Measurements from ENCODE around the gene KIF19. TPM values are rescaled to one million over a fixed set of nuclear protein-coding genes. Genes with fewer than 3 reads are reported as not detected.

The KIF19 gene
- polyA plus RNA-seq, 1 experiment = not detected

GRCh38 chr17:74288785-74289184, 37.2 kb upstream of the KIF19 start:
- Histone ChIP-seq H3K4me3 (ENCODE audit: low read depth, low read length) (no peak overlapping the region), H3K27me3 (ENCODE audit: control insufficient read depth, insufficient read depth, low read length) (no peaks in the 10 kb centered on the region), H3K27ac (ENCODE audit: low read depth, low read length) (no peak overlapping the region), H3K9me3 (ENCODE audit: control insufficient read depth, insufficient read depth, low read length) (no peaks in the 10 kb centered on the region)
- CTCF ChIA-PET = no interaction called here
- TF ChIP-seq, protein P1, sequence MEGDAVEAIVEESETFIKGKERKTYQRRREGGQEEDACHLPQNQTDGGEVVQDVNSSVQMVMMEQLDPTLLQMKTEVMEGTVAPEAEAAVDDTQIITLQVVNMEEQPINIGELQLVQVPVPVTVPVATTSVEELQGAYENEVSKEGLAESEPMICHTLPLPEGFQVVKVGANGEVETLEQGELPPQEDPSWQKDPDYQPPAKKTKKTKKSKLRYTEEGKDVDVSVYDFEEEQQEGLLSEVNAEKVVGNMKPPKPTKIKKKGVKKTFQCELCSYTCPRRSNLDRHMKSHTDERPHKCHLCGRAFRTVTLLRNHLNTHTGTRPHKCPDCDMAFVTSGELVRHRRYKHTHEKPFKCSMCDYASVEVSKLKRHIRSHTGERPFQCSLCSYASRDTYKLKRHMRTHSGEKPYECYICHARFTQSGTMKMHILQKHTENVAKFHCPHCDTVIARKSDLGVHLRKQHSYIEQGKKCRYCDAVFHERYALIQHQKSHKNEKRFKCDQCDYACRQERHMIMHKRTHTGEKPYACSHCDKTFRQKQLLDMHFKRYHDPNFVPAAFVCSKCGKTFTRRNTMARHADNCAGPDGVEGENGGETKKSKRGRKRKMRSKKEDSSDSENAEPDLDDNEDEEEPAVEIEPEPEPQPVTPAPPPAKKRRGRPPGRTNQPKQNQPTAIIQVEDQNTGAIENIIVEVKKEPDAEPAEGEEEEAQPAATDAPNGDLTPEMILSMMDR (IDR thresholded peaks at IDR 0.05; ENCODE audit: low read depth, low read length) = no peak
- DNase-seq (ENCODE audit: low read depth, low spot score) = no peak
- POLR2A ChIA-PET = no interaction called here

- H3K9me3 ChIP-seq (ENCODE audit: control insufficient read depth, insufficient read depth, low read length) = no peaks in the 10 kb centered on the region
- no peak overlapping the region for H3K4me3 ChIP-seq (ENCODE audit: low read depth, low read length)
- TF ChIP-seq, protein P1 (IDR thresholded peaks at IDR 0.05; ENCODE audit: low read depth, low read length) = no peak
- DNase-seq (ENCODE audit: low read depth, low spot score) = no peak
- H3K27ac ChIP-seq (ENCODE audit: low read depth, low read length) = no peak overlapping the region
- no peaks in the 10 kb centered on the region for H3K27me3 ChIP-seq (ENCODE audit: control insufficient read depth, insufficient read depth, low read length)
- ChIA-PET POLR2A (no interaction called here), CTCF (no interaction called here)
Measured at GRCh38 chr17:74289688-74290087, 36.3 kb upstream of the KIF19 start.

DNA sequence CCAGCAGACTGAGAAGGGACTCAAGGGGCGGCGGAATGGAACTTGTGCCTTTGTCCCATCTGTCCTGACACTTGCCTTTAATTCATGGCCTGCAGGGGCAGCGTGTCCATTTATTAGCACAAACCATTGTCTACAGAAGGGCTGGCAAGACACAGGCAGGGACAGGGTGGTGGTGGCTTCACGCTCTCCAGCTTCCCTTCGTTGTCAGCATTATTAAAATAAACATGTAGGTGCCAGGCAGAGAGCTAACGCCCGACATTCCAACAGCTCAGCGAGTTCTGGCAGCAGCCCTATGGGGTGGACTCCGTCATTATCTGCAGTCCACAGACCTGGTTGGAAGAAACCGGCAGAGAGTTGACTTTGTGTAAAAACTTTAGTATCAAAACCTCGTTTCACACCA, 35.7 kb upstream of the KIF19 start:
- DNase-seq (ENCODE audit: low read depth, low spot score) = no peak
- POLR2A ChIA-PET = no interaction called here
- TF ChIP-seq, protein P1 (IDR thresholded peaks at IDR 0.05; ENCODE audit: low read depth, low read length) = no peak
- H3K27me3 ChIP-seq (ENCODE audit: control insufficient read depth, insufficient read depth, low read length) = no peaks in the 10 kb centered on the region
- no peaks in the 10 kb centered on the region for H3K9me3 ChIP-seq (ENCODE audit: control insufficient read depth, insufficient read depth, low read length)
- no peak overlapping the region for H3K4me3 ChIP-seq (ENCODE audit: low read depth, low read length)
- CTCF ChIA-PET = no interaction called here
- H3K27ac ChIP-seq (ENCODE audit: low read depth, low read length) = no peak overlapping the region

DNA sequence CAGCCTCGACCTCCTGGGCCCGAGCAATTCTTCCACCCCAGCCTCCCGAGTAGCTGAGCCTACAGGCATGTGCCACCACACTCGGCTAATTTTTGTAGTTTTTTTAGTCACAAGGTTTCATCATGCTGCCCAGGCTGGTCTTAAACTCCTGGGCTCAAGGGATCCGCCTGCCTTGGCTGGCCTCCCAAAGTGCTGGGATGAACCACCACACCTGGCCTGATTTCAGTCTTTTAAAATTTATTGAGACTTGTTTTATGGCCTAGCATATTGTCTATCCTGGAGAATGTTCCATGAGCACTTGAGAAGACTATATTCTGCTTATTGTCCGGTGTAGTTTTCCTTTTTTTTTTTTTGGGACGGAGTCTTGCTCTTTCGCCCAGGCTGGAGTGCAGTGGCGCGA, 33.5 kb upstream of the KIF19 start:
- H3K27ac ChIP-seq (ENCODE audit: low read depth, low read length) = no peak overlapping the region
- H3K27me3 ChIP-seq (ENCODE audit: control insufficient read depth, insufficient read depth, low read length) = no peaks in the 10 kb centered on the region
- ChIA-PET CTCF (interaction anchor here (0.7 kb wide), 1 partner anchor 93 kb away, joined by 4 read pairs; no protein-coding TSS in a partner anchor), POLR2A (no interaction called here)
- no peaks in the 10 kb centered on the region for H3K9me3 ChIP-seq (ENCODE audit: control insufficient read depth, insufficient read depth, low read length)
- TF ChIP-seq, protein P1 (IDR thresholded peaks at IDR 0.05; ENCODE audit: low read depth, low read length) = no peak
- no peak for DNase-seq (ENCODE audit: low read depth, low spot score)
- H3K4me3 ChIP-seq (ENCODE audit: low read depth, low read length) = no peak overlapping the region

- no peak for DNase-seq (ENCODE audit: low read depth, low spot score)
- Histone ChIP-seq H3K9me3 (ENCODE audit: control insufficient read depth, insufficient read depth, low read length) (no peaks in the 10 kb centered on the region), H3K27ac (ENCODE audit: low read depth, low read length) (no peak overlapping the region), H3K27me3 (ENCODE audit: control insufficient read depth, insufficient read depth, low read length) (no peaks in the 10 kb centered on the region), H3K4me3 (ENCODE audit: low read depth, low read length) (no peak overlapping the region)
- CTCF ChIA-PET = interaction anchor here (1.2 to 1.4 kb wide), 2 partner anchors 84 to 162 kb away, joined by 4 to 5 read pairs; no protein-coding TSS in a partner anchor
- TF ChIP-seq, protein P1 (IDR thresholded peaks at IDR 0.05; ENCODE audit: low read depth, low read length) = no peak
- POLR2A ChIA-PET = no interaction called here
Measured at GRCh38 chr17:74295625-74296547, 30.1 kb upstream of the KIF19 start.

Data from AG04450 (cell line).